HPDE6-E6E7 (cell line): ENCODE measurements around the gene CLP1.

ENCODE experiments used
- DNase-seq: peaks from one replicate; pipeline ENCODE4 v3.0.0; 2011; ENCODE audit warnings: missing footprints; ENCODE audit errors: extremely low spot score

Gene CLP1

DNA sequence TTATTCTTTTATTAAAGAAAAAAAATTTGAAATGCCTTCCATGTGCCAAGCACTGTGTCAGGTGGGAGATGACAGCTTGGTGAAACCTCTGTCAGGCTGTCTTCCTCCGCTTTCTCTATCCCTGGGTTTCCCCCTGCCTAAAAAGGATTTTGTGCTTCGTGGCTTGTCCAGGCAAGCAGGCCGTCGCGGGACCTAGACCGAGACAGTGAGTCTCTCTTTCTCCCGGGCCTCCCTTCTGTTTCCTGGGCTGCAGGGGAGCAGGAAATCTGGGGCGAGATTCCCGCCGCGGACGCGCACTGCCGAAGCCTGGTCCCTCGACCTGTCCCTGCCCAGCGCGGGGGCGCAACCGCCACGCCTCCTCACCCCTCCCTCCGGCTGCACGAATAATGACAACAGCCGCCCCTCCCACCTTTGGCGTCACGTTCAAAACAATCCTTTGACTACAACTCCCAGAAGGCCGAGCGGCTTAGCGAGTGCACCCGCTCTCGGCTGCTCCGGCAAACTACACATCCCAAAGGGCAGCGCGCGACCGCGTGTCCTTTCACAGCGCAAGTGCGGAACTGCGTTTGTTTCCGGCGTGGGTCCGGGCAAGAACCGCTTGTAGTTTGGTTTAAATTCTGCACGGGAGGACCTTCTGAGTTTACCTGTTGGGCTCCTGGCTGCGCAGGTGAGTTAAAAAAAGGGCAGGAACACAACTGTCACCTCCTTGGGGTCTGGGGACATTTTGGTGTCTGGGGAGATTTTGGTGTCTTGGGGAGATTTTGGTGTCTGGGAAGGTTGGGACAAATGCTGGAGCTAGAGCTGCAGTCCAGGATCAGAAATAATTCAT lies at the start of gene CLP1:
Gene CLP1 (plus strand): TSS at position 569 of the 829 bp plus-strand sequence. CDS start 1,715 bp downstream, outside the sequence.
- DNase-seq: peak; percentile 93

DNA sequence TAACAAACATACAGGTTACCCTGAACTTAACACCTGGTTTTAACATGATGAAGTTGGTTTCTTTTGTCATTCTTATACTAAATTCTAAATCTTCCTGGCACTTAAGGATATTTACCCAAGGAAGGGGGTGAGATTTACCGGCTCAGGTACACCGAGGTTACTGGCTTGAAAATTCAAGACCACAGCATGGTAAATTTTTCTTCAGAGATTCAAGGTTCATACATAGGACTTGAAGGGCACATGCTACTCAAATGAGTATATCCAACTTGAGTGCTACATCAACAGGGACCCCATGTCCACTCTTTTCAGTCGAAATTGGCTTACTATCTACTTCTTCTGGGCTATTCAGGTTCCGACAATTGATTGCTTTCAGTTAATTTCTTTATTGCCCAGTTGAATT lies 47.4 kb upstream of the CLP1 start:
- DNase-seq: no peak

DNA sequence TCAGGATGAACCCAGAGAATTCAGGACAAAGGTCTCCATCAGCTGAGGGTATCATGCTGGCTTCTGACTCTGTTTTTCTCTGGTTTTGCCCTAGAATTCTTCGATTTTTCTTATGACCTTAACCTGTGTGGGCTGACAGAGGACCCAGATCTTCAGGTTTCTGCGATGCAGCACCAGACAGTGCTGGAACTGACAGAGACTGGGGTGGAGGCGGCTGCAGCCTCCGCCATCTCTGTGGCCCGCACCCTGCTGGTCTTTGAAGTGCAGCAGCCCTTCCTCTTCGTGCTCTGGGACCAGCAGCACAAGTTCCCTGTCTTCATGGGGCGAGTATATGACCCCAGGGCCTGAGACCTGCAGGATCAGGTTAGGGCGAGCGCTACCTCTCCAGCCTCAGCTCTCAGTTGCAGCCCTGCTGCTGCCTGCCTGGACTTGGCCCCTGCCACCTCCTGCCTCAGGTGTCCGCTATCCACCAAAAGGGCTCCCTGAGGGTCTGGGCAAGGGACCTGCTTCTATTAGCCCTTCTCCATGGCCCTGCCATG lies 43.3 kb upstream of the CLP1 start:
- DNase-seq: no peak

GRCh38 chr11:57615308-57615707 lies 42.3 kb upstream of the CLP1 start:
- no peak for DNase-seq

DNA sequence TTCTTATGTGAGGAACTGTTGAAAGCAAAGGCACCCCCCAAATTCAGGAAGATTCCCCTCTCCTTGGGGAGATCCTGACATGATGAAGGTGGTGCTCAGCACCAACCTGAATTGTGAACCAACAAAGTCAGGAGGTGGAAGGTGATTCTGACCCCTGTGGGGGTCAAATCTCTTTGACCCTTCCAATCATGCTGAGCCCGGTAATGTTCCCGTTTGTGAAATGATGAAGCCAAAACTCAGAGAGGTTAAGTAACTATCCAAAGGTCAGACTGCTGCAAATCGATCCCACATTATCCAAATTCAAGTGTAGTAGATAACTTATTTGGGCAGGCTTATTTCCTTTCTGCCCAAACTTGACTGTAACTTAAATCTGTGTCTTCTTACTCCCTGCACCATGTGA lies 41.0 kb upstream of the CLP1 start:
- DNase-seq: no peak

DNA sequence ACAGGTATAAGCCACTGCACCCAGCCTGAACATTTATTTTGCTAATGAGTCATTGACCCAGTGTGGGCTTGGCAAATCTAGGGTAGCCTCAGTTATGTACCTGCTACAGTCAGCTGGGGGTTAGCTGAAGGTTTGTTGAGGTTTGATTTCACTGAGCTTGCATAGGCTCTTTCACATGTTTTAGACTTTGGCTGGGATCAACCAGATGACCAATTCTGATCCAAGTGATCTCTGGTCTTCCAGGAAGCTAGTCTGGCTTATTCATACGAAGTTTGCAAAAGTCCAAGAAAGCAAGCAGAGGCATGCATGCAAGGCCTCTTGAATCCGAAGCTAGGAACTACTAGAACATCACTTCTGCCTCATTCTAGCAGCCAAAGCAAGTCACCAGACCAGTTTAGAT lies 39.1 kb upstream of the CLP1 start:
- peak; percentile 36 for DNase-seq

GRCh38 chr11:57619331-57619730 lies 38.2 kb upstream of the CLP1 start:
- DNase-seq: no peak

- no peak for DNase-seq
Measured at GRCh38 chr11:57620467-57620866, 37.1 kb upstream of the CLP1 start.

- no peak for DNase-seq
Measured at GRCh38 chr11:57622263-57622662, 35.3 kb upstream of the CLP1 start.

DNA sequence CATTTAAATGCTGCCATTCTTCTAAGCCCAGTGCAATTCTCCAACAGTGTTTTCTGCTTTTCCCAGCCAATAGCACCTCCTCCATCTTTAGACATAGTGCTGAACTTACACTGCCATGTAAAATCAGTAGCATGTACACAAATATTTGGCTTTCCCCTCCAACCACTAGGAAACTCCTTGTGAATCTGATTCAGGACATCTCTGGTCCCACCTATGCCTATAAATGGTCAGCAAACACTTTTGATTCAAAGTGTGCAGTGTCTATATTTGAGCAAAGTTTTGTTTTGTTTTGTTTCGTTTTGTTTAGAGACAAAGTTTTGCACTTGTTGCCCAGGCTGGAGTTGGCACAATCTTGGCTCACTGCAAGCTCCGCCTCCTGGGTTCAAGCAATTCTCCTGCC lies 32.7 kb upstream of the CLP1 start:
- no peak for DNase-seq

DNA sequence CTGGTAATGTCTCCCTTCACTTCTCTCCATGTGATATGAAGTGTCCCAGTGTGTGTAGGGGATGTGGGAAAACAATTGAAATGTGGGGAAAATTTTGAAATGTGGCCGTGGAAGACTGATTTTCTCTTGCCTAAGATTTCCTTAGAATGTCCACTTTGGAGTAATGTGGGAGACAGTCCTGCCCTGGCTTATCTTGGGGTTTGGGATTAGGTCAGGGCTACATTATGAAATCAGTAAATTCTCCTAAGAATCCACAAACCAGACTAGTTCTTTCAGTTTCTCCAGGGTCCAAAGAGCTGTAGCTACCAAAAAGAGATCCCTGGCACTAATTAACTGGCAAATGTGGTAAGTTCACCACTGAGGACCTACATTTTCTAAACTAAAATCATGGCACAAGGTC lies 30.7 kb upstream of the CLP1 start:
- DNase-seq: no peak

- no peak for DNase-seq
Measured at GRCh38 chr11:57630171-57630570, 27.4 kb upstream of the CLP1 start.

DNA sequence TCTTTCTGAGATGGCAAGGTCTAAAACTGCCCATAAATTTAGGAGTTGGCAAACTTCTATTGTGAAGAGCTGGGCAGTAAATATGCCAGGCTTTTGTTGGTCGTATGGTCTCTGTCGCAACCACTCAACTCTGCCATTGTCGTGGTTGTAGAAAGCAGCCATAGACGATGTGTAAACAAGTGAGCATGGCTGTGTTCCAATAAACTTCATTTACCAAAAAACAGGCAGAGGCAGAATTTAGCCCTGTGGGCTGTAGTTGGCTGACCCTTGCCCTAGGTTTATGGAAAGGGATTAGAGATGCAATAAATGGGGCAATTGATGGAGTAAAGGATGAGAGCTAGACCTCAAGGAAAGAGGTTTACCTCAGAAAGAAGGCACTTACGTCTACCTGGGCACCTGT lies 25.4 kb upstream of the CLP1 start:
- DNase-seq: no peak

- no peak for DNase-seq
Measured at GRCh38 chr11:57633394-57634070, 24.0 kb upstream of the CLP1 start.

DNA sequence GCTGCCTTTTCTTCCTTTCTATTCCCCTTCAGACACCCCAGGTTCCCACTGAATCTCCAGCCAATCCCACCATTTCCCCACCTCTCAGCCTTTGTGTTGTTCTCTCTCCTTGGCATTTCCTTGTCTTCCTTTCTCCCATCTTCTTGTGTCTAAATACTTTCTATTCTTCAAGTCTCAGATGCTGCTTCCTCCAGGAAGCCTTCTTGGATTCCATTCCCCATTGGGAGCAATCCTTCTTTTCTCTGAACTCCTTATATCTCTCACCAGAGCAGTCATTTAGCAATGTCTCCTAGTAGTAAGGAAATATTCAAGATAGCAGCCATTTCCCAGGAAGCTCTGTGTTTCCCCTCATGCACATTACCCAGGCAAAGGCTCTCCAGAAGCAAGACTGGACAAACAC lies 23.3 kb upstream of the CLP1 start:
- no peak for DNase-seq

- DNase-seq: no peak
Measured at GRCh38 chr11:57635246-57635645, 22.3 kb upstream of the CLP1 start.

GRCh38 chr11:57637626-57638004 lies 19.9 kb upstream of the CLP1 start:
- no peak for DNase-seq

- peak; percentile 95 for DNase-seq
Measured at GRCh38 chr11:57638005-57638781, 19.4 kb upstream of the CLP1 start.

- DNase-seq: no peak
Measured at GRCh38 chr11:57638811-57639320, 18.7 kb upstream of the CLP1 start.

GRCh38 chr11:57639321-57640067 lies 18.1 kb upstream of the CLP1 start:
- DNase-seq: no peak

- no peak for DNase-seq
Measured at GRCh38 chr11:57640068-57640800, 17.3 kb upstream of the CLP1 start.
